Measurements from ENCODE around the gene FUT1. TPM values are rescaled to one million over a fixed set of nuclear protein-coding genes. Genes with fewer than 3 reads are reported as not detected.

The FUT1 gene
- total and polyA plus RNA-seq, 3 experiments from 2014 or later = 0.09 TPM; not detected in 1

GRCh38 chr19:48737360-48737998 is 15.0 kb downstream of the FUT1 start:
- Mint-ChIP-seq H3K4me3 (peak overlapping the region in 2 of 7 donors; percentile 48 to 49), H3K27me3 (peaks cover 0 to 2% of the 10 kb centered on the region in 2 donors), H3K4me1 (peaks cover 7 to 21% (median 13%) of the 10 kb centered on the region in 3 donors), H3K27ac (peak overlapping the region in 3 of 8 donors; percentile 12 to 40 (median 25)), H3K9me3 (no peaks in the 10 kb centered on the region), H3K36me3 (no peaks in the 10 kb centered on the region)
- peaks cover 31% of the 10 kb centered on the region for H3K4me1 ChIP-seq (ENCODE audit: insufficient read depth, low read length)
- no peaks in the 10 kb centered on the region for H3K36me3 ChIP-seq (ENCODE audit: insufficient read depth, low read length)
- POLR2A ChIA-PET = no interaction called here
- H3K4me3 ChIP-seq (ENCODE audit: low read length) = no peak overlapping the region
- no peak for DNase-seq
- H3K27ac ChIP-seq (ENCODE audit: low read depth, low read length) = peak overlapping the region; percentile 57
- CTCF ChIA-PET = interaction anchor here (1.9 kb wide), 1 partner anchor 119 kb away, joined by 4 read pairs; the partner anchor contains the start of genes RPL18 and SPHK2
- no peaks in the 10 kb centered on the region for H3K27me3 ChIP-seq (ENCODE audit: insufficient read depth, low read length, poor library complexity, severe bottlenecking)
- H3K9me3 ChIP-seq (ENCODE audit: low read length) = no peaks in the 10 kb centered on the region

GRCh38 chr19:48735031-48735615 is 17.3 kb downstream of the FUT1 start:
- Histone ChIP-seq H3K36me3 (ENCODE audit: insufficient read depth, low read length) (no peaks in the 10 kb centered on the region), H3K9me3 (ENCODE audit: low read length) (no peaks in the 10 kb centered on the region), H3K27me3 (ENCODE audit: insufficient read depth, low read length, poor library complexity, severe bottlenecking) (no peaks in the 10 kb centered on the region), H3K4me1 (ENCODE audit: insufficient read depth, low read length) (peaks cover 16% of the 10 kb centered on the region), H3K27ac (ENCODE audit: low read depth, low read length) (no peak overlapping the region), H3K4me3 (ENCODE audit: low read length) (no peak overlapping the region)
- no peak for DNase-seq
- Mint-ChIP-seq H3K27me3 (peaks cover 0 to 2% of the 10 kb centered on the region in 2 donors), H3K4me1 (peaks cover 5 to 11% (median 7%) of the 10 kb centered on the region in 3 donors), H3K9me3 (no peaks in the 10 kb centered on the region), H3K27ac (no peak overlapping the region), H3K4me3 (no peak overlapping the region), H3K36me3 (peaks cover 0 to 5% (median 0%) of the 10 kb centered on the region in 3 donors)
- ChIA-PET CTCF (no interaction called here), POLR2A (no interaction called here)

GRCh38 chr19:48734625-48735024 is 17.8 kb downstream of the FUT1 start:
- H3K27ac ChIP-seq (ENCODE audit: low read depth, low read length) = no peak overlapping the region
- H3K36me3 Mint-ChIP-seq = peaks cover 0 to 5% (median 0%) of the 10 kb centered on the region in 3 donors
- H3K4me1 ChIP-seq (ENCODE audit: insufficient read depth, low read length) = peaks cover 11% of the 10 kb centered on the region
- CTCF ChIA-PET = no interaction called here
- H3K36me3 ChIP-seq (ENCODE audit: insufficient read depth, low read length) = no peaks in the 10 kb centered on the region
- peaks cover 0 to 2% of the 10 kb centered on the region in 2 donors for H3K27me3 Mint-ChIP-seq
- H3K27ac Mint-ChIP-seq = no peak overlapping the region
- POLR2A ChIA-PET = no interaction called here
- DNase-seq = no peak
- H3K27me3 ChIP-seq (ENCODE audit: insufficient read depth, low read length, poor library complexity, severe bottlenecking) = no peaks in the 10 kb centered on the region
- H3K4me3 Mint-ChIP-seq = no peak overlapping the region
- peaks cover 0 to 7% (median 7%) of the 10 kb centered on the region in 3 donors for H3K4me1 Mint-ChIP-seq
- no peaks in the 10 kb centered on the region for H3K9me3 ChIP-seq (ENCODE audit: low read length)
- no peak overlapping the region for H3K4me3 ChIP-seq (ENCODE audit: low read length)
- H3K9me3 Mint-ChIP-seq = no peaks in the 10 kb centered on the region

- Mint-ChIP-seq H3K36me3 (peaks cover 0 to 11% (median 1%) of the 10 kb centered on the region in 3 donors), H3K4me1 (peaks cover 4 to 10% (median 10%) of the 10 kb centered on the region in 3 donors), H3K27ac (no peak overlapping the region), H3K9me3 (peaks cover under 1 to 6% (median 3%) of the 10 kb centered on the region in 5 donors), H3K4me3 (no peak overlapping the region), H3K27me3 (peaks cover 0 to 2% of the 10 kb centered on the region in 2 donors)
- ChIA-PET CTCF (no interaction called here), POLR2A (no interaction called here)
- no peaks in the 10 kb centered on the region for H3K27me3 ChIP-seq (ENCODE audit: insufficient read depth, low read length, poor library complexity, severe bottlenecking)
- no peaks in the 10 kb centered on the region for H3K36me3 ChIP-seq (ENCODE audit: insufficient read depth, low read length)
- no peak for DNase-seq
- H3K4me1 ChIP-seq (ENCODE audit: insufficient read depth, low read length) = peaks cover 7% of the 10 kb centered on the region
- H3K4me3 ChIP-seq (ENCODE audit: low read length) = no peak overlapping the region
- H3K27ac ChIP-seq (ENCODE audit: low read depth, low read length) = no peak overlapping the region
- H3K9me3 ChIP-seq (ENCODE audit: low read length) = no peaks in the 10 kb centered on the region
These were observed 21.0 kb downstream of the FUT1 start for GRCh38 chr19:48731452-48731851.

DNA sequence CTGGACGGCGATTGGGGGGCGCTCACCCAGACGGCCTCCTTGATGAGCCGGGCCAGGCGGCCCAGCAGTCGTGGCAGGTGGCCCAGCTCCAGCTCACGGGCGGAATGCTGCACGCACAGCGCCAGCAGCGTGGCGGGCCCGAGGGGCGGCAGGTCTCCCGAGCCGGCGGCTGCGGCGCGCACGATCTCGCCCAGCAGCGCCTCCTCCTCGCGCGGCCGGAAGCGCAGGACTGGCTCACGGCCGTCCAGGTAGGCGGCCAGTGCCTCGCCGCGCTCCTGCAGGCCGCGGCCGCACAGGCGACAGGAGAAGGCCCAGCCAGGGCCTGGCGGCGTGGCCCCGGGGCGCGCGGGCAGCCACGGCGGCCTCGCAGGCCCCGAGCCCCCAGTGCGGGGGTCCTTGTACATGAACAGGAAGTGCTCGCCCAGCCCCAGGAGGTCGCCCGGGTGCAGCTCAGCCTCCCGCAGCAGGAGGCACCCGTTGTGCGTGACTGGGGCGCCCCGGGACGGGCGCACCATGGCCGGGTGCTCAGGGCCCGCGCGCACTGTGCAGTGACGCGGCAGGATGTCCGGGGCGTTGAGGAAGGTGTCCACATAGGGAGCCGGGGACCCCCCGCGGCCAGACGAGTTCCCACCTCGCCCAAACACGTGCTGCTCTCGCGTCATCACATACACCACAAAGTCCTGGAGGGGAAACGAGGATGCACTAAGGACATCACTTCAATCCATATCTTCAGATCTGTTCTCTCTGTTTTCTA is 23.4 kb downstream of the FUT1 start:
- H3K27me3 ChIP-seq (ENCODE audit: insufficient read depth, low read length, poor library complexity, severe bottlenecking) = no peaks in the 10 kb centered on the region
- POLR2A ChIA-PET = no interaction called here
- H3K9me3 Mint-ChIP-seq = peaks cover 3 to 13% (median 7%) of the 10 kb centered on the region in 5 donors

GRCh38 chr19:48726556-48726955 is 25.9 kb downstream of the FUT1 start:
- Histone ChIP-seq H3K4me1 (ENCODE audit: insufficient read depth, low read length) (peaks cover 29% of the 10 kb centered on the region), H3K9me3 (ENCODE audit: low read length) (no peaks in the 10 kb centered on the region), H3K36me3 (ENCODE audit: insufficient read depth, low read length) (no peaks in the 10 kb centered on the region), H3K27ac (ENCODE audit: low read depth, low read length) (no peak overlapping the region), H3K4me3 (ENCODE audit: low read length) (no peak overlapping the region), H3K27me3 (ENCODE audit: insufficient read depth, low read length, poor library complexity, severe bottlenecking) (no peaks in the 10 kb centered on the region)
- H3K36me3 Mint-ChIP-seq = peaks cover 0 to 19% (median 3%) of the 10 kb centered on the region in 3 donors
- peak overlapping the region in 4 of 7 donors; percentile 2 to 54 (median 46) for H3K4me3 Mint-ChIP-seq
- POLR2A ChIA-PET = no interaction called here
- H3K27ac Mint-ChIP-seq = peak overlapping the region in 7 of 8 donors; percentile 40 to 87 (median 58)
- H3K4me1 Mint-ChIP-seq = peaks cover 24 to 26% (median 25%) of the 10 kb centered on the region in 3 donors
- DNase-seq = peak in 2 of 5 donors; percentile 41 to 52
- CTCF ChIA-PET = no interaction called here
- H3K9me3 Mint-ChIP-seq = peaks cover 3 to 13% (median 7%) of the 10 kb centered on the region in 5 donors
- H3K27me3 Mint-ChIP-seq = no peaks in the 10 kb centered on the region

More for the DNA sequence above, 23.4 kb downstream of the FUT1 start:
- DNase-seq = no peak
- Mint-ChIP-seq H3K27ac (no peak overlapping the region), H3K4me1 (peaks cover 19 to 26% (median 23%) of the 10 kb centered on the region in 3 donors), H3K36me3 (peaks cover 0 to 21% (median 3%) of the 10 kb centered on the region in 3 donors), H3K4me3 (no peak overlapping the region), H3K27me3 (no peaks in the 10 kb centered on the region)
- Histone ChIP-seq H3K9me3 (ENCODE audit: low read length) (no peaks in the 10 kb centered on the region), H3K4me3 (ENCODE audit: low read length) (no peak overlapping the region), H3K36me3 (ENCODE audit: insufficient read depth, low read length) (no peaks in the 10 kb centered on the region), H3K27ac (ENCODE audit: low read depth, low read length) (no peak overlapping the region), H3K4me1 (ENCODE audit: insufficient read depth, low read length) (peaks cover 25% of the 10 kb centered on the region)
- CTCF ChIA-PET = no interaction called here

GRCh38 chr19:48724796-48725753 is 27.4 kb downstream of the FUT1 start:
- Histone ChIP-seq H3K9me3 (ENCODE audit: low read length) (no peaks in the 10 kb centered on the region), H3K27me3 (ENCODE audit: insufficient read depth, low read length, poor library complexity, severe bottlenecking) (no peaks in the 10 kb centered on the region), H3K4me3 (ENCODE audit: low read length) (no peak overlapping the region), H3K36me3 (ENCODE audit: insufficient read depth, low read length) (no peaks in the 10 kb centered on the region), H3K4me1 (ENCODE audit: insufficient read depth, low read length) (peaks cover 37% of the 10 kb centered on the region), H3K27ac (ENCODE audit: low read depth, low read length) (peak overlapping the region; percentile 36)
- Mint-ChIP-seq H3K27ac (peak overlapping the region; percentile 25 to 88 (median 66)), H3K27me3 (no peaks in the 10 kb centered on the region), H3K4me3 (peak overlapping the region in 5 of 7 donors; percentile 27 to 60 (median 40)), H3K36me3 (peaks cover 0 to 16% (median 6%) of the 10 kb centered on the region in 3 donors), H3K4me1 (peaks cover 34 to 37% (median 35%) of the 10 kb centered on the region in 3 donors), H3K9me3 (peaks cover 3 to 13% (median 7%) of the 10 kb centered on the region in 5 donors)
- POLR2A ChIA-PET = interaction anchor here (0.6 to 1.7 kb wide), 4 partner anchors 10 to 106 kb away, joined by 3 to 5 read pairs (median 4); partner anchors contain the start of genes RPL18 and SPHK2
- CTCF ChIA-PET = interaction anchor here (1.0 to 1.8 kb wide), 6 partner anchors 9 to 391 kb away, joined by 3 to 8 read pairs (median 4); partner anchors contain the start of gene RASIP1
- peak in 2 of 5 donors; percentile 47 to 67 for DNase-seq
